Astrocyte of the cerebellum (primary cell): Measurements from ENCODE around the gene CH25H.

Experiments
- DNase-seq: peaks from one replicate; pipeline ENCODE4 v3.0.0-alpha.2; 2011; ENCODE audit warnings: low read depth
- H3K4me3 ChIP-seq: 2 replicates; pipeline ENCODE4 v1.5.1; 2011; ENCODE audit warnings: mild to moderate bottlenecking, low read depth, low read length, moderate library complexity
- CTCF ChIP-seq: IDR thresholded peaks from 2 replicates; pipeline ENCODE4 v1.5.1; 2012; ENCODE audit warnings: low read length, low read depth, moderate library complexity, mild to moderate bottlenecking; ENCODE audit errors: missing control alignments
- in situ Hi-C: cut with HindIII; loops from 2 replicates; pipeline ENCODE4 v1.10.0; 2017; ENCODE audit warnings: low sequenced_read_pairs

Gene CH25H

GRCh38 chr10:89213191-89213808, 6.2 kb upstream of the CH25H start:
- H3K4me3 ChIP-seq: no peak overlapping the region
- peak; percentile 44 for DNase-seq
- TF ChIP-seq CTCF: peak; percentile 38
- in situ Hi-C loops: loop anchor here (10.0 kb wide), 1 partner anchor 188 kb away; no protein-coding TSS in a partner anchor

GRCh38 chr10:89210794-89211425, 3.8 kb upstream of the CH25H start:
- TF ChIP-seq CTCF: no peak
- no peak overlapping the region for H3K4me3 ChIP-seq
- no peak for DNase-seq
- in situ Hi-C loops: loop anchor here (10.0 kb wide), 1 partner anchor 186 kb away; no protein-coding TSS in a partner anchor

GRCh38 chr10:89209718-89210117, 2.6 kb upstream of the CH25H start:
- in situ Hi-C loops: loop anchor here (5.0 to 10.0 kb wide), 3 partner anchors 95 to 362 kb away; no protein-coding TSS in a partner anchor
- DNase-seq: no peak
- no peak overlapping the region for H3K4me3 ChIP-seq
- TF ChIP-seq CTCF: no peak

GRCh38 chr10:89207801-89208551, 859 bp upstream of the CH25H start:
- DNase-seq: no peak
- H3K4me3 ChIP-seq: peak overlapping the region; percentile 52
- in situ Hi-C loops: loop anchor here (5.0 to 10.0 kb wide), 2 partner anchors 93 to 361 kb away; no protein-coding TSS in a partner anchor
- TF ChIP-seq CTCF: no peak

- in situ Hi-C loops: loop anchor here (5.0 to 10.0 kb wide), 2 partner anchors 92 to 359 kb away; no protein-coding TSS in a partner anchor
- no peak for TF ChIP-seq CTCF
- DNase-seq: no peak
- peak overlapping the region; percentile 52 for H3K4me3 ChIP-seq
Measured at GRCh38 chr10:89206402-89207180, 526 bp downstream of the CH25H start.
